Measurements from ENCODE around the gene GSK3B. TPM values are rescaled to one million over a fixed set of nuclear protein-coding genes. Genes with fewer than 3 reads are reported as not detected.

GSK3B gene
- total RNA-seq, 1 donor from 2014 or later, result 60.8 TPM

- Histone ChIP-seq H3K4me3 (ENCODE audit: low read depth, low read length) (no peak overlapping the region), H3K36me3 (ENCODE audit: control insufficient read depth, insufficient read depth, low read length) (no peaks in the 10 kb centered on the region), H3K27me3 (ENCODE audit: control insufficient read depth, insufficient read depth, low read length) (no peaks in the 10 kb centered on the region)
- TF ChIP-seq, protein P1, sequence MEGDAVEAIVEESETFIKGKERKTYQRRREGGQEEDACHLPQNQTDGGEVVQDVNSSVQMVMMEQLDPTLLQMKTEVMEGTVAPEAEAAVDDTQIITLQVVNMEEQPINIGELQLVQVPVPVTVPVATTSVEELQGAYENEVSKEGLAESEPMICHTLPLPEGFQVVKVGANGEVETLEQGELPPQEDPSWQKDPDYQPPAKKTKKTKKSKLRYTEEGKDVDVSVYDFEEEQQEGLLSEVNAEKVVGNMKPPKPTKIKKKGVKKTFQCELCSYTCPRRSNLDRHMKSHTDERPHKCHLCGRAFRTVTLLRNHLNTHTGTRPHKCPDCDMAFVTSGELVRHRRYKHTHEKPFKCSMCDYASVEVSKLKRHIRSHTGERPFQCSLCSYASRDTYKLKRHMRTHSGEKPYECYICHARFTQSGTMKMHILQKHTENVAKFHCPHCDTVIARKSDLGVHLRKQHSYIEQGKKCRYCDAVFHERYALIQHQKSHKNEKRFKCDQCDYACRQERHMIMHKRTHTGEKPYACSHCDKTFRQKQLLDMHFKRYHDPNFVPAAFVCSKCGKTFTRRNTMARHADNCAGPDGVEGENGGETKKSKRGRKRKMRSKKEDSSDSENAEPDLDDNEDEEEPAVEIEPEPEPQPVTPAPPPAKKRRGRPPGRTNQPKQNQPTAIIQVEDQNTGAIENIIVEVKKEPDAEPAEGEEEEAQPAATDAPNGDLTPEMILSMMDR (IDR thresholded peaks at IDR 0.05; ENCODE audit: insufficient read depth, low read length, severe bottlenecking), result no peak
- DNase-seq (ENCODE audit: low read depth) (no peak), FAIRE-seq (no peak)
Observed at GRCh38 chr3:120119846-120120510, 25.7 kb upstream of the GSK3B start.

GRCh38 chr3:120114981-120115380, 20.7 kb upstream of the GSK3B start:
- no peak for FAIRE-seq
- TF ChIP-seq, protein P1 (IDR thresholded peaks at IDR 0.05; ENCODE audit: insufficient read depth, low read length, severe bottlenecking), result no peak

GRCh38 chr3:120114376-120114775, 20.1 kb upstream of the GSK3B start:
- Histone ChIP-seq H3K36me3 (ENCODE audit: control insufficient read depth, insufficient read depth, low read length) (no peaks in the 10 kb centered on the region), H3K27me3 (ENCODE audit: control insufficient read depth, insufficient read depth, low read length) (no peaks in the 10 kb centered on the region), H3K4me3 (ENCODE audit: low read depth, low read length) (no peak overlapping the region)
- DNase-seq (ENCODE audit: low read depth) (peak; percentile 90), FAIRE-seq (no peak)
- TF ChIP-seq, protein P1 (IDR thresholded peaks at IDR 0.05; ENCODE audit: insufficient read depth, low read length, severe bottlenecking), result no peak

More at GRCh38 chr3:120114981-120115380, 20.7 kb upstream of the GSK3B start:
- H3K27me3 ChIP-seq (ENCODE audit: control insufficient read depth, insufficient read depth, low read length), result no peaks in the 10 kb centered on the region
- no peaks in the 10 kb centered on the region for H3K36me3 ChIP-seq (ENCODE audit: control insufficient read depth, insufficient read depth, low read length)
- peak; percentile 68 for DNase-seq (ENCODE audit: low read depth)
- H3K4me3 ChIP-seq (ENCODE audit: low read depth, low read length), result no peak overlapping the region

DNA sequence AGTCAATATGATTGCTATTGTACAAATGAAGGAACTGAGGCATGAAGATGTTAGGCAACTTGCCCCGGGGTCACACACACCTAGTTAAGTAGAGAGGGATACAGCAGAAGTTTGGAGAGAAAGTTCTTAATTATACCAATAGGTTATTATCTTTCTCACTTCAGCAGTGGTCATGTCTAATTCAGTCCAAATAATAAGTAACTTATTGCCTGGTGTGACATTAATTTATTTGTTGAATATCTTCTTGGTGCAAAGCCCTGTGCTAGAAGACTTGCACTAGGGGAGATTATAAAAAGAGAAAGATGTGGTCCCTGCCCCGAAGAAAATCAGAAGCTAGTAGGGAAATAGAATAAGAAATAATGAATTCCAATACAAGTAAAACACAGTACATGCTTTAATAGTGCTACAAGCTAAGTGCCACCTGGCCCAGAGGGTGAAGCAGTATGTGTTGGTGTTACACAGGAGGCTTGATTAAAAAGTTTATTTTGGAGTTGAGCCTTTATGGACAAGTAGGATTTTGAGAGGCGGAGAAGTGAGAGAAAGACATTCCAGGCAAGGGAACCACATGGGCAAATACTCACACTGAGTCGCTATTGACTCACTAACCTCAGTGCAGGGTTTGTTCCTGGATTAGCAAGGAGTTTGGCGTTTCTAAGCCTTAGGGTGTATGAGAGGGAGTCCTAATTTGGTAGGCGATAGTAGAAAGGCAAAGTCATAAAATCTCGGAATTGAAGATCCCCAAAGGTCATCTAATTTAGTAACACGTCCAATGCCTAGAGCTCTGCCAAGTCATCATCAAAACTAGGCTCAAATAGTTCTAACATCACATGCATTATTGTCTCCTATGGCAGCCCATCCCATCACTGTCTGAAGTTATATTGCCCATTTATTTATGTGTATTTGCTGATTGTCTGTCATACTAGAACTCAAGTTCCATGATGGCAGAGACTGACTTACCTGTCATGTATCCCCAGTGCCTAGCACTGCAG, 19.2 kb upstream of the GSK3B start:
- FAIRE-seq (no peak), DNase-seq (ENCODE audit: low read depth) (peak; percentile 99)
- no peak overlapping the region for H3K4me3 ChIP-seq (ENCODE audit: low read depth, low read length)
- H3K36me3 ChIP-seq (ENCODE audit: control insufficient read depth, insufficient read depth, low read length), result no peaks in the 10 kb centered on the region
- TF ChIP-seq, protein P1 (IDR thresholded peaks at IDR 0.05; ENCODE audit: insufficient read depth, low read length, severe bottlenecking), result no peak
- no peaks in the 10 kb centered on the region for H3K27me3 ChIP-seq (ENCODE audit: control insufficient read depth, insufficient read depth, low read length)

GRCh38 chr3:120111898-120112297, 17.7 kb upstream of the GSK3B start:
- TF ChIP-seq, protein P1 (IDR thresholded peaks at IDR 0.05; ENCODE audit: insufficient read depth, low read length, severe bottlenecking), result no peak
- no peaks in the 10 kb centered on the region for H3K36me3 ChIP-seq (ENCODE audit: control insufficient read depth, insufficient read depth, low read length)
- DNase-seq (ENCODE audit: low read depth) (peak; percentile 96), FAIRE-seq (peak; percentile 96)
- H3K4me3 ChIP-seq (ENCODE audit: low read depth, low read length), result no peak overlapping the region
- H3K27me3 ChIP-seq (ENCODE audit: control insufficient read depth, insufficient read depth, low read length), result no peaks in the 10 kb centered on the region

Data from bronchial epithelial cell (primary cell).